Lower leg skin (tissue), 3 donors: ENCODE results near the gene NRXN3.

Experiments
- POLR2A ChIP-seq, 2 donors: fragments of 450-650 bp; IDR thresholded peaks; one replicate each; pipeline ENCODE4 v1.6.1; 2016 to 2017; ENCODE audit warnings: antibody characterized with exemption in 2 of 2, mild to moderate bottlenecking in 1 of 2, moderate library complexity in 1 of 2
- TF ChIP-seq, protein P1 (sequence below), 3 donors: fragments of 450-650 bp; IDR thresholded peaks; one replicate each; pipeline ENCODE4 v1.5.1; 2016; ENCODE audit warnings: antibody characterized with exemption in 3 of 3, mild to moderate bottlenecking in 3 of 3, moderate library complexity in 2 of 3

- TF ChIP-seq, protein P1, sequence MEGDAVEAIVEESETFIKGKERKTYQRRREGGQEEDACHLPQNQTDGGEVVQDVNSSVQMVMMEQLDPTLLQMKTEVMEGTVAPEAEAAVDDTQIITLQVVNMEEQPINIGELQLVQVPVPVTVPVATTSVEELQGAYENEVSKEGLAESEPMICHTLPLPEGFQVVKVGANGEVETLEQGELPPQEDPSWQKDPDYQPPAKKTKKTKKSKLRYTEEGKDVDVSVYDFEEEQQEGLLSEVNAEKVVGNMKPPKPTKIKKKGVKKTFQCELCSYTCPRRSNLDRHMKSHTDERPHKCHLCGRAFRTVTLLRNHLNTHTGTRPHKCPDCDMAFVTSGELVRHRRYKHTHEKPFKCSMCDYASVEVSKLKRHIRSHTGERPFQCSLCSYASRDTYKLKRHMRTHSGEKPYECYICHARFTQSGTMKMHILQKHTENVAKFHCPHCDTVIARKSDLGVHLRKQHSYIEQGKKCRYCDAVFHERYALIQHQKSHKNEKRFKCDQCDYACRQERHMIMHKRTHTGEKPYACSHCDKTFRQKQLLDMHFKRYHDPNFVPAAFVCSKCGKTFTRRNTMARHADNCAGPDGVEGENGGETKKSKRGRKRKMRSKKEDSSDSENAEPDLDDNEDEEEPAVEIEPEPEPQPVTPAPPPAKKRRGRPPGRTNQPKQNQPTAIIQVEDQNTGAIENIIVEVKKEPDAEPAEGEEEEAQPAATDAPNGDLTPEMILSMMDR (IDR thresholded peaks at IDR 0.05) = no peak
- no peak for TF ChIP-seq POLR2A (IDR thresholded peaks at IDR 0.05)
Observed at GRCh38 chr14:79483477-79484388, 1313.6 kb downstream of the NRXN3 start.
